HCT116 (cell line): ENCODE data around the gene CBFA2T2. TPM values are rescaled to one million over a fixed set of nuclear protein-coding genes. Genes with fewer than 3 reads are reported as not detected.
"Not testable (repeated sequence)": the region's sequence is repeated elsewhere in the genome, so short reads cannot be mapped to it uniquely, and the experiment has no call there.

Experiments used
- ATAC-seq: fragments of 200-7000 bp; cut with Tn5 transposase; 2 replicates; pipeline ENCODE4 v1.9.1; 2020; ENCODE audit warnings: mild to moderate bottlenecking, moderate library complexity
- BruUV-seq: library from RNA; stranded (reverse); fragments of 400-500 nt; replicated peaks from 2 replicates; lab custom pipeline; 2021; lab: Mats Ljungman, UMichigan
- CTCF ChIA-PET: fragments of 300-600 bp; sonication (Branson Sonifier 250); formaldehyde crosslinking; loops from one replicate; lab custom pipeline; 2021; ENCODE audit warnings: antibody characterized with exemption; lab: Charles Lee
- POLR2A ChIA-PET: fragments of 300-600, 350-600 bp; sonication (Branson Sonifier 250); formaldehyde crosslinking; loops from one replicate; lab custom pipeline; 2021; ENCODE audit warnings: antibody characterized with exemption; lab: Charles Lee
- RAD21 ChIA-PET, 2 experiments: fragments of 300-600 bp; sonication (Branson Sonifier 250); formaldehyde crosslinking; loops; one replicate each; lab custom pipeline; 2023; ENCODE audit warnings: low total read pairs in 2 of 2; ENCODE audit not compliant: uncharacterized antibody in 2 of 2, unreplicated experiment in 2 of 2, low non-redundant PET in 1 of 2; lab: Charles Lee
- DNase-seq: peaks from one replicate; pipeline ENCODE4 v3.0.0-alpha.2; 2010; ENCODE audit warnings: low read depth, low spot score
- H2AFZ ChIP-seq: fragments of 200-600 bp; shearing (Covaris generic), sonication (generic); 2 replicates; pipeline ENCODE4 v1.6.1; 2017; ENCODE audit warnings: low read depth, mixed run types, mixed read lengths, antibody characterized with exemption, low read length; ENCODE audit not compliant: poor library complexity, severe bottlenecking
- H3K27ac ChIP-seq: 2 replicates; pipeline ENCODE4 v1.5.1; 2012; ENCODE audit warnings: low read depth, low read length
- H3K27me3 ChIP-seq: fragments of 200-600 bp; sonication (generic); 2 replicates; pipeline ENCODE4 v1.6.1; 2016; ENCODE audit warnings: mixed run types, low read length, mixed read lengths; ENCODE audit not compliant: insufficient read depth
- H3K36me3 ChIP-seq, 2 experiments: fragments of 200-500 bp in 1 of 2; fragments of 200-600 bp in 1 of 2; sonication (Bioruptor generic) in 1 of 2; sonication (generic) in 1 of 2; 2 replicates each; pipeline versions ENCODE4 v1.5.1 to v1.6.1; 2014 to 2016; ENCODE audit warnings: low read length in 2 of 2, inconsistent platforms in 1 of 2, mixed read lengths in 1 of 2, mixed run types in 1 of 2; ENCODE audit not compliant: insufficient read depth in 2 of 2, control insufficient read depth in 1 of 2
- H3K4me1 ChIP-seq, 2 experiments: fragments of 200-600 bp in 1 of 2; sonication (generic) in 1 of 2; 2 replicates each; pipeline versions ENCODE4 v1.5.1 to v1.6.1; 2012 to 2017; ENCODE audit warnings: low read length in 2 of 2, inconsistent platforms in 1 of 2, mild to moderate bottlenecking in 1 of 2, mixed read lengths in 1 of 2, mixed run types in 1 of 2, moderate library complexity in 1 of 2; ENCODE audit not compliant: insufficient read depth in 2 of 2, control insufficient read depth in 1 of 2
- H3K4me2 ChIP-seq: fragments of 200-600 bp; sonication (generic); 2 replicates; pipeline ENCODE4 v1.6.1; 2017; ENCODE audit warnings: mixed run types, low read length, mixed read lengths
- H3K4me3 ChIP-seq, 2 experiments: fragments of 200-600 bp in 1 of 2; sonication (generic) in 1 of 2; replicated peaks in 1 of 2; 2 replicates each; pipeline ENCODE4 v1.5.1; 2011 to 2016; ENCODE audit warnings: low read length in 2 of 2, control low read depth in 1 of 2, low read depth in 1 of 2, mild to moderate bottlenecking in 1 of 2, mixed read lengths in 1 of 2, mixed run types in 1 of 2
- H3K79me2 ChIP-seq: fragments of 200-600 bp; sonication (generic); 2 replicates; pipeline ENCODE4 v1.6.1; 2017; ENCODE audit warnings: mild to moderate bottlenecking, mixed run types, low read length, moderate library complexity, mixed read lengths; ENCODE audit not compliant: insufficient read depth
- H3K9ac ChIP-seq: fragments of 200-600 bp; sonication (generic); 2 replicates; pipeline ENCODE4 v1.6.1; 2016; ENCODE audit warnings: low read length, mixed read lengths
- H3K9me2 ChIP-seq: fragments of 200-600 bp; sonication (generic), shearing (Covaris generic); 2 replicates; pipeline ENCODE4 v1.6.1; 2017; ENCODE audit warnings: mixed run types, mild to moderate bottlenecking, moderate library complexity; ENCODE audit not compliant: insufficient read depth
- H3K9me3 ChIP-seq, 2 experiments: fragments of 200-500 bp in 1 of 2; fragments of 200-600 bp in 1 of 2; sonication (Bioruptor generic) in 1 of 2; sonication (generic) in 1 of 2; 2 replicates each; pipeline ENCODE4 v1.6.1; 2014 to 2017; ENCODE audit warnings: low read length in 2 of 2, mixed read lengths in 2 of 2, inconsistent platforms in 1 of 2, low read depth in 1 of 2, mild to moderate bottlenecking in 1 of 2, mixed run types in 1 of 2, moderate library complexity in 1 of 2; ENCODE audit not compliant: control insufficient read depth in 1 of 2, insufficient read depth in 1 of 2
- H4K20me1 ChIP-seq: fragments of 200-600 bp; sonication (generic), shearing (Covaris generic); 2 replicates; pipeline ENCODE4 v1.6.1; 2017; ENCODE audit warnings: mixed run types, mild to moderate bottlenecking, moderate library complexity; ENCODE audit not compliant: insufficient read depth
- CBX3 ChIP-seq: IDR thresholded peaks from 2 replicates; pipeline ENCODE4 v1.6.1; 2012; ENCODE audit warnings: low read depth
- CEBPB ChIP-seq: IDR thresholded peaks from 2 replicates; pipeline ENCODE4 v1.6.1; 2012; ENCODE audit warnings: low read depth
- EGR1 ChIP-seq: IDR thresholded peaks from 2 replicates; pipeline ENCODE4 v1.6.1; 2012; ENCODE audit warnings: low read depth
- ELF1 ChIP-seq: IDR thresholded peaks from 2 replicates; pipeline ENCODE4 v1.6.1; 2012; ENCODE audit warnings: low read depth, borderline replicate concordance
- MAX ChIP-seq: IDR thresholded peaks from 2 replicates; pipeline ENCODE4 v1.6.1; 2012
- POLR2A ChIP-seq: IDR thresholded peaks from 2 replicates; pipeline ENCODE4 v1.7.0; 2011; ENCODE audit warnings: borderline replicate concordance; ENCODE audit not compliant: insufficient read depth, insufficient read length; ENCODE audit errors: extremely low read depth
- RAD21 ChIP-seq: IDR thresholded peaks from 2 replicates; pipeline ENCODE4 v1.6.1; 2012; ENCODE audit warnings: low read depth, mild to moderate bottlenecking
- SIN3A ChIP-seq: IDR thresholded peaks from 2 replicates; pipeline ENCODE4 v1.6.1; 2012; ENCODE audit warnings: low read depth
- SRF ChIP-seq: IDR thresholded peaks from 2 replicates; pipeline ENCODE4 v1.6.1; 2012; ENCODE audit warnings: low read depth
- intact Hi-C: fragments of 100-400 bp; cut with micrococcal nuclease; formaldehyde crosslinking; loops from 2 replicates; pipeline ENCODE4 v1.10.0; 2022
- total RNA-seq: library from RNA; stranded (reverse); gene quantifications from one replicate; pipeline ENCODE4 v1.2.1, GENCODE V29; 2021; ENCODE audit not compliant: unreplicated experiment
- TF ChIP-seq, protein P1 (sequence below), 3 experiments: fragments of 200-600 bp in 1 of 3; sonication (generic) in 1 of 3; IDR thresholded peaks in 2 of 3; conservative IDR thresholded peaks in 1 of 3; 2 replicates each; pipeline ENCODE4 v1.5.1; 2012 to 2017; ENCODE audit warnings: low read depth in 2 of 3, low read length in 2 of 3, antibody characterized with exemption in 1 of 3, borderline replicate concordance in 1 of 3, control low read depth in 1 of 3, mild to moderate bottlenecking in 1 of 3, mixed read lengths in 1 of 3, mixed run types in 1 of 3, moderate library complexity in 1 of 3; ENCODE audit not compliant: insufficient read depth in 1 of 3
- TF ChIP-seq, protein P2 (sequence below): IDR thresholded peaks from 2 replicates; pipeline ENCODE4 v1.6.1; 2012

The CBFA2T2 gene
- total RNA-seq, 1 experiment from 2014 or later = 8.0 TPM

GRCh38 chr20:33456916-33457642 lies 32.8 kb upstream of the CBFA2T2 start:
- H3K36me3 ChIP-seq, H3K9me3 ChIP-seq, H2AFZ ChIP-seq, H3K79me2 ChIP-seq, H3K9me2 ChIP-seq, H4K20me1 ChIP-seq, H3K4me2 ChIP-seq, H3K27ac ChIP-seq, BruUV-seq, H3K9ac ChIP-seq, H3K27me3 ChIP-seq, H3K4me3 ChIP-seq: not testable (repeated sequence)
- CTCF ChIA-PET = interaction anchor here (0.6 to 1.4 kb wide), 11 partner anchors 9 to 361 kb away, joined by 3 to 9 read pairs (median 4); partner anchors contain the start of gene SNTA1
- peak; percentile 94 for TF ChIP-seq RAD21
- TF ChIP-seq, protein P1, sequence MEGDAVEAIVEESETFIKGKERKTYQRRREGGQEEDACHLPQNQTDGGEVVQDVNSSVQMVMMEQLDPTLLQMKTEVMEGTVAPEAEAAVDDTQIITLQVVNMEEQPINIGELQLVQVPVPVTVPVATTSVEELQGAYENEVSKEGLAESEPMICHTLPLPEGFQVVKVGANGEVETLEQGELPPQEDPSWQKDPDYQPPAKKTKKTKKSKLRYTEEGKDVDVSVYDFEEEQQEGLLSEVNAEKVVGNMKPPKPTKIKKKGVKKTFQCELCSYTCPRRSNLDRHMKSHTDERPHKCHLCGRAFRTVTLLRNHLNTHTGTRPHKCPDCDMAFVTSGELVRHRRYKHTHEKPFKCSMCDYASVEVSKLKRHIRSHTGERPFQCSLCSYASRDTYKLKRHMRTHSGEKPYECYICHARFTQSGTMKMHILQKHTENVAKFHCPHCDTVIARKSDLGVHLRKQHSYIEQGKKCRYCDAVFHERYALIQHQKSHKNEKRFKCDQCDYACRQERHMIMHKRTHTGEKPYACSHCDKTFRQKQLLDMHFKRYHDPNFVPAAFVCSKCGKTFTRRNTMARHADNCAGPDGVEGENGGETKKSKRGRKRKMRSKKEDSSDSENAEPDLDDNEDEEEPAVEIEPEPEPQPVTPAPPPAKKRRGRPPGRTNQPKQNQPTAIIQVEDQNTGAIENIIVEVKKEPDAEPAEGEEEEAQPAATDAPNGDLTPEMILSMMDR (IDR thresholded peaks at IDR 0.05 in 2 of 3, conservative IDR thresholded peaks at IDR 0.05 in 1 of 3; ENCODE audit: borderline replicate concordance in 1 of 3, insufficient read depth in 1 of 3, low read depth in 2 of 3, low read length in 2 of 3) = peak; percentile 91 to 96 (median 95)
- RAD21 ChIA-PET = interaction anchor here in 1 of 2 experiments (0.6 to 0.7 kb wide), 3 partner anchors 11 to 689 kb away, joined by 3 to 5 read pairs (median 3); no protein-coding TSS in a partner anchor
- ATAC-seq = peak; percentile 95
- intact Hi-C loops = loop anchor here (2.0 to 10.0 kb wide), 4 partner anchors 196 to 668 kb away; partner anchors contain the start of genes ACTL10 and ZNF341
- POLR2A ChIA-PET = interaction anchor here (0.7 kb wide), 1 partner anchor 13 kb away, joined by 3 read pairs; no protein-coding TSS in a partner anchor
- H3K4me1 ChIP-seq = peaks cover 0 to 14% of the 10 kb centered on the region in 2 experiments; a peak in 2 of 4 replicates
- peak; percentile 60 for DNase-seq

DNA sequence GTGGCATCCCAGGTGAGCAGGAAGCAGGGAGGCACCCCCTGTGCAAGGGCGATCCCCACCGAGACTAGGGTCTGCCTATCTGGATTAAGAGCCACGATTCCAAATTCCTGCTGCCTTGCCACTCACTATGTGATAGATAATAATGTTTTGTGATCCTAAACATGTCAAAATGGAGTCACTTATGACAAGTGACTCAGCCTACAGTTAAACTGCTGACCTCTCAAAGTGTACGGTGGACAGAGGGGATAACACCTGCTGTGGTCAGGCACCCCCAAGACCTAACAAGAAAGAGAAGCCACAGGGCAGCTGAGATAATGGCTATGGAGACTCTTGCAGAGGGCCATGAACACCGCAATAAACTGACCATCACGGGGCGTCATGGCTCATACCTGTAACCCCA lies 30.3 kb upstream of the CBFA2T2 start:
- H2AFZ ChIP-seq = no peak overlapping the region
- ChIA-PET CTCF (no interaction called here), POLR2A (no interaction called here), RAD21 (no interaction called here)
- intact Hi-C loops = loop anchor here (5.0 to 10.0 kb wide), 2 partner anchors 208 to 665 kb away; partner anchors contain the start of gene ACTL10
- ATAC-seq (no peak), DNase-seq (no peak)
- no peak overlapping the region for H3K27ac ChIP-seq
- no peak overlapping the region for H3K9ac ChIP-seq
- H3K4me1 ChIP-seq = peaks cover 0 to 9% of the 10 kb centered on the region in 2 experiments; a peak in 2 of 4 replicates
- H3K79me2 ChIP-seq = no peaks in the 10 kb centered on the region
- H3K4me3 ChIP-seq = no peak overlapping the region
- H3K36me3 ChIP-seq = no peaks in the 10 kb centered on the region
- H3K9me2 ChIP-seq = no peaks in the 10 kb centered on the region
- H4K20me1 ChIP-seq = no peaks in the 10 kb centered on the region
- H3K9me3 ChIP-seq = no peaks in the 10 kb centered on the region
- no peaks in the 10 kb centered on the region for H3K27me3 ChIP-seq
- H3K4me2 ChIP-seq = no peak overlapping the region
- BruUV-seq = no TSS peak
- TF ChIP-seq, protein P2, sequence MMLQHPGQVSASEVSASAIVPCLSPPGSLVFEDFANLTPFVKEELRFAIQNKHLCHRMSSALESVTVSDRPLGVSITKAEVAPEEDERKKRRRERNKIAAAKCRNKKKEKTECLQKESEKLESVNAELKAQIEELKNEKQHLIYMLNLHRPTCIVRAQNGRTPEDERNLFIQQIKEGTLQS = no peak
- TF ChIP-seq SRF = no peak
- no peak for TF ChIP-seq POLR2A
- TF ChIP-seq MAX = no peak
- TF ChIP-seq SIN3A = no peak
- no peak for TF ChIP-seq CBX3
- no peak for TF ChIP-seq EGR1
- TF ChIP-seq, protein P1 (IDR thresholded peaks at IDR 0.05 in 2 of 3, conservative IDR thresholded peaks at IDR 0.05 in 1 of 3; ENCODE audit: borderline replicate concordance in 1 of 3, insufficient read depth in 1 of 3, low read depth in 2 of 3, low read length in 2 of 3) = no peak
- no peak for TF ChIP-seq ELF1
- TF ChIP-seq RAD21 = no peak
- TF ChIP-seq CEBPB = no peak
